NCI-H2196 treated with DMSO at 0.1 percent for 48 hours (cell line): ENCODE data around the gene IL1RAPL1.

Experiments used
- DNase-seq: peaks from one replicate; lab custom pipeline; 2025; ENCODE audit not compliant: unreplicated experiment; lab: John Stamatoyannopoulos, UW

IL1RAPL1 gene

DNA sequence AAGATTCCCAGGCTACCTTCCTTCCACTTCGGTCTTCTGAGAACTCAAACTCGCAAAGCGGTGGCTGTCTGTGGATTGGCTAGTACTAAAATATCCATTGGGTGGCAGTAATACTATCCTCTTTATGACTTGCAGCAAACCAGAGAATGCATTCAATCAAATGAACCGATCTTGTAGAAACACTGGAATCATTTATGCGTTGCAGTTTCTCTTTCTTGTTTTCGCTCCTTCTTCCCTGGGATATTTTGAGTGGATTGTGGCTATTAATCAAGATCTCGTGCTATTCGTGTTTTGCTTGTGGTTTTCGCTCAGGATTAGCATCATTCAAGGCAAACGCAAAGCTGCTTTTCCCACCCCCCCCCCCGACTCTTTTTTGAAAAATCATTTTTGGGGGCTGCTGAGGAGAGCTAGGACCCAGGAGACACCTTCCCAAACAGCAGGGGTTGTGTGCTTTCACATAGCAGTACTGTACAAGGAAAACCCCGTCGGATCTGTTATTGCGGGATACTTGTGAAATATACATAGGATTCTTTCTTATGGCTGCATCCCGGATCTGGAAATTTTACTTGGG, at the start of gene IL1RAPL1:
TSS of gene IL1RAPL1 (plus strand) at position 466 of the 571 bp plus-strand sequence.
- no peak for DNase-seq

DNA sequence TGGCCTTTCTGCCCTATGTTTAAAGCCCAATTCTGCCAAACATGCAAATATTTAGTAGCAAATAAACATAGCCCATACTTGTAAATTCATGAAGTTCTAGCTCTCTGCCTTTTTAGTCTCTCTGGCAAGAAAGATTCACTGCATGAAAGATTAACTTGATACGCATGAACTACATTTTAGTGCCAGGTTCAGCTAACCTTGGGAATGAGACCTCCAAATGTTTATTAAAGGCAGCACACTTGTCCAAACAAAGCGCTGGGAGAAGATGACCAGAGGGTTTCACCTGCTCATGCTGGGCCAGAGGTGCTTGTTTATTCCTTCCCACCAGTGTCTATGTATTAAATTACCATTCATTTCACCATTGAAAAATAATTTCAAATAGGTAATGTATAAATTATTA, 44.5 kb upstream of the IL1RAPL1 start:
- DNase-seq: no peak

DNA sequence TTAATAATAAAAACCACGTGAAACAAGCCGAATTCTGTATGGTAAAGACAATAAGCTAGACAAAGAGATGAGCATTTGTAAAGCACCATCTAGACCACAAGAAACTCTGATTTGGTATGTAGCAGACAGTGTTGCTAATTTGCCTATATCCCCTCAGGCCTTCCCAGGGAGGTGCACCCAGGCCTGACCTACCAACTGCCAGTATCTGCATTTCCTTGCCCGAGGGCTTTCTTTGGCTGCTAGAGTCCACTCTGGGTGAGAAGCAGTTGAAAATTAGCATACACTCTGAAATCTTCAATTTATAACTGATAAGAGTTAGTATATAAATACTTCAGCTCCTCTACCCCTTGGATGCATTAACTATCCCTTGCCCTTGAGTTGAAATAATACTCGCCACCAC, 37.4 kb upstream of the IL1RAPL1 start:
- DNase-seq: no peak

DNA sequence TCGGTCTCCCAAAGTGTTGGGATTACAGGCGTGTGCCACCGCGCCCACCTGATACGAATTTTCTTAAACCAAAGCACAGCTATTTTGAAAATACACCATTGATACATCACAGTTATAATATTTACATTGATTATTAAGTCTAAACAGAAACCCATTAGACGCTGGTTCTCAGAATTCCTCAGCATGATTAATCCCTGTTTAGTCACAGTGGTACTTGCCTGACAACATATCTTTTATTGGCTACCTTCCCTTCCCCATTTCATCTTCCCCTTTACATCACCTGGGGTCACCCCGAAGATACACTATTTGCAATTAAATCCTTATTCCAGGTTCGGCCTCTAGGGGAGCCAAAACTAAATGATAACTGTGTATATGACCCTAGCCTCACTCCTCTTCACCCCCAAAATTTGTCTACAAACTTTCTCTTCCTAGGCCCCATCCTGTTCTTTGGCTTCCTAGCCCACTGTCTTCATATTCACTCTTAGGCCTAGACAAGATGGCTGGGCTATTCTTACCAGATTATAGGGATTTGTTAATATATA, 36.8 kb upstream of the IL1RAPL1 start:
- no peak for DNase-seq

DNA sequence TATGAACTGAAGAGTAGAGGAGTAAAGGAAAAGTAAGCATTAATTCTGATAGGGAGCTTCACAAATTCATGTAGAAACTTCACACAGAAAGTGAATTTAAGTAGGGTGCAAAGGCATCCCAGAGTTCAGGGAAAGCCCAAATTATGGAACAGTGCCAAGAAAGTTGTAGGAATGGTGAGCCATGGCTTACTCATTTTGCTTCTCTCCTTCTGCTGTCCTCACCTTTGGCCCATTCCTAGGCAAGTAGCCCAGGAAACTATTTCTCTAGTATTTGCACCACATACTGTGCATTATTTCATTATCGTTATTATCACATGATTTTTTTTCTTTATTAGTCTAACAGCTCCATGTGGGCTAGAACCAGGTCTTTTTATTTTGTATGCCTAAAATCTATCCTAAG, 34.9 kb upstream of the IL1RAPL1 start:
- DNase-seq: no peak

DNA sequence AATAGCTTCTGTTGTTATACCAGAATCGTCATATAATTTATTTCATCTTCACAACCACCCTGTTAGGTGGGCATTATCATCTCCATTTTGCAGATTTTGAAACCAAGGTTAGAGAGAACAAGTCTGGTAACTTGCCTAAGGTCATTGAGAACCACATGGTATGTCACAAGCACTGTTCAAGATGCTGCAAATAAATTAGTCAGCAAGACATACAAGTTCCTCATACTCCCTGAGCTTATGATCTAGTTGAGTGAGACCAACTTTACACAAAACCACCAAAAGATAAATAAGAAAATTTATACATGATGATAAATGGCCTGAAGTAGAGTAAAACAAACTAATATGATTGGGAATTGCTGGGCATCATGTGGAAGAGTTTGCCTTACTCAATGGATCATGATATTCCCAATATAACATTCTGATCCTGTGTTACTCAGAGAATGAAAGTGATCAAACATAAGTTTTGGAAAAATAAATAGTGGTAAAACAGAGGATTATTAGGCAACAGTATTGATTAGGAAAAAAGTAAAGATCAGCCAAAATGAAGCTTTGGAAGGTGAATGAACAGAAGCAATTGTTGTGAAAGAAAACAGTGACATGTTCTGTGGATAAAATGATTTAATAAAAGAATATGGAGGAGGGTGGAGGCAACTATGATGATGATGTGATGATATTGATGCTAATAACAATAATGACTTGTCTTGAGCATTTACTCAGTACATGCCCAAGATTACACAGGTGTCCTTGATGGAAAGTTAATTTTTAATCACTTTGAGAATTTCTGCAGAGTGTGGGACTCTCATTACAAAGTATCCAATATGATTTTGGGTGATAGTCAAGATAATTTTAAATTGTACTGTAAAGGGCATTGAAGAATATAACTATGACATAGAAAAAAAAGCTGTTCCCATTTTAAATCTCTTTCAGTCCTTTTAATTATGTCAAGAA, 34.1 kb upstream of the IL1RAPL1 start:
- DNase-seq: no peak

DNA sequence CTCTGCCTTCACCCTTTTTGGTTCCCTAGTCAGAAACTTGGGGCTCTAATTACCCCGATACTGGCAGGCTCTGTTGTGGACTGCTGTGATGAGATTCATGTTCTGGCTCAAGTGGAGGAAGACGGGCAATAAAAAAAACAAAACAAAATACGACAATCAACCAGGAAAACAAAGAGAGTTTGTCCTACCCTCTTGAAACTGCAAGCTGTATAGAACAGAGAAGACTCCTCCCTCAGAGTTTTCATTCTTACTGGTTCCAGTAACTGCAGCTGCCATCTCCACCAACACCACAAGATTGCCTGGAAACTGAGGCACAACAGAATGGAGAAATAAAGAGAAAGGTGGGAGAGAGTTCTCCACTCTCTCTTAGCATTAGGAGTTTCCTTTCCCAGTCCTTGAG, 11.1 kb upstream of the IL1RAPL1 start:
- DNase-seq: no peak

DNA sequence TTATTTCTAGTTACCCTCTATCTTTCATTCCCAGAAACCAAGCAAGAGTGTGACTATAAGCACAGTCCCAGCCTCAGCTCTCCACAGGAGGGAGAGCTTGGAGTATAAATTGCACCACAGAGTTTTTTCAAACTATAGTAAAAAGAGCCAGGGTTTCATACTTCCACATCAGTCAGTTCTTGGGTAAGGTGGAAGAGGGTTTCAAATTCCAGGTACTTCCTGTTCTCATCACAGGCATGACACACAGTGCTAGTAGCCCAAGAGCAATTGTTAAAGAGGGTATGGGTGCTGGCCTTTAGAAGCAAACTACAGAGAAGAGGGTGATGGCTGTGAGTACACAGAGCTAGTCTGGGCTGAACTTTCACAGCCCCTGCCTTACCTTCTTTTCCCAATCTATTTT, 5.7 kb upstream of the IL1RAPL1 start:
- DNase-seq: no peak

DNA sequence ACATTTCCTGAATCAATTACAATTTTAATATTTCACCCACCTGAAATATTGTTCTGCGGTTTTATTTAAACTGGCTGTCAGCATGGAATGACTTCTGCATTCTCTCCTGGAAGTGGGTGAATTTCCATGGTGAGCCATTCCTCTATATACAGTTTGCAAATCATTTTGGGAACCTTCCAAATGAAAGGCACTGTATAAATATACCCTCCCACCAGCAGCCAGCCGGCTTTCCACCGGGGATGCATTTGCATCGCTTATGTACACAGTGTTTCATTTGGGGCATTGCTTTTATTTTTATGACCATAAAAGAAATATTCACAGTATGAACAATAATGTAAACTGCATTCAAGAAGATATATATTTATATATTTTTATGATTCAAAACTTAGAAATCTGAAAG, 4.7 kb upstream of the IL1RAPL1 start:
- no peak for DNase-seq

DNA sequence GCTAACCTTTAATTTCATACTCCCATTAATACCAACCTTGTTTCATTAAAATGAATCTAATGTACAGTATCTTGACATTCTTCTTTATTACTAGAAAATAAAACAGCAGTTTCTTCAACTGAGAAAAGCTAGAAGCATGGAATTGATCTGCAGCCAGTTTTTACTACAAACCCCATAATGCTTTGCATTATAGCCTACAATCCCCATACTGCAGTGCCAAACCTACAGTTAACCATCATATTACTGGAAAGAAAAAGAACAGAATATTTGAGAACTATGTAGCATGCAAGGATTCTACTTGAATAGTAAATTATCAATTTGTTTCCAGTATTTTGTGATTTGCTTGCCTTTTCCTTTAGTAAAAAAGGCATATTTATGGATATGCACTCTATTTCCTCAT, 3.2 kb upstream of the IL1RAPL1 start:
- DNase-seq: no peak

DNA sequence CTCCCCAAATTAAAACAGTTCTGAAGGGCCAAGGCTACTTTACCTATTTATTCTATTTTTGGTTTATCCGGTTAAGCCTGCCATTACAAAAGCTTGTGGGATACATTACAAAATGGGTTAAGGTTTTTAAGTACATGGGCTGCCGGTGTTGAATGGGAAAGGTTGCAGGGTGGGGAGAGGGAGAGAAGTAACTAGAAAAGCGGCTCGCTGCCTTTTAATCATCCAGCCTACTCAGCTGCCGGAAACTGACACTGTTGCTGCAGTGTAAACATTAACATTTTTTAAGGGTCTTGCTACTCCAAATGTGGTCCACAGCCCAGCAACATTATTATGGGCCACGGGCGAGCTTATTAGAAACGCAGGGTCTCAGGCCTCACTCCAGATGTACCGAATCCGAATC, 1.5 kb upstream of the IL1RAPL1 start:
- DNase-seq: no peak

DNA sequence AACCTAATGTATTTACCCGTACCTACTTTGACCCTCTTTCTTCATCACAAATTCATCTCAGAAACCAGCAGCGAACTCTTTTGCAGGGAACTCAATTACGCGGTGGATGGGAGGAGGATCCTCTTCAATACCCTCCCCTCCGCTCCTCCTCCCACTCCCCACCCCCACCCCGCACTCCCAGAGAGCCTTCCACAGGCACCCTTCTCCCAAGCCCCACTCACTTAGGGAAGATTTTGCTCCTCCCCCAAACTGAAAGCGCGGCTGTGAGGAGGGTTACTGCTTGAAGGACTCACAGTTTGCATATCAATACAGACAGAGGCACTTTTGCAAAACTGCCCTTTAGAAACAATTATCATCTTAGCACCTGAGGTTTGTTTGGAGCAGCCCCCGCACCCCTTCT, 960 bp upstream of the IL1RAPL1 start:
- no peak for DNase-seq

DNA sequence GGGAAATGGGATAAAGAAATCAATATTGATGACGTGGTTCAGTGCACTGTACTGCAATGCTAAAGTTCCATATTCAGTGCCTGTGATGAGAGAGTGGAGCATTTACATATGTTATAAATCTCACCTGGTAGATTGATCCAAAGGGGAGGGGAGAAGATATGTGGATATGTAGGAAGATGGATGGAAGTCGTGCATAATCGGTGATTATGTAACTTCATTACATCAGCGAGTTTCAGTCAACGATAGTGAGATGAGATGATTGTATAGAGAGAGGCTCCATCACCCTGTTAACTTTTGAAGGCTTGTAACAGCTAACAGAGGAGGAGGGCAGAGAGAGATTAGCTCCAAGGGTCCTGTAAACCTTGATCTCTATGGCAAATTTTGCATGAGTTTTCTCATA, 1.8 kb downstream of the IL1RAPL1 start:
- no peak for DNase-seq

DNA sequence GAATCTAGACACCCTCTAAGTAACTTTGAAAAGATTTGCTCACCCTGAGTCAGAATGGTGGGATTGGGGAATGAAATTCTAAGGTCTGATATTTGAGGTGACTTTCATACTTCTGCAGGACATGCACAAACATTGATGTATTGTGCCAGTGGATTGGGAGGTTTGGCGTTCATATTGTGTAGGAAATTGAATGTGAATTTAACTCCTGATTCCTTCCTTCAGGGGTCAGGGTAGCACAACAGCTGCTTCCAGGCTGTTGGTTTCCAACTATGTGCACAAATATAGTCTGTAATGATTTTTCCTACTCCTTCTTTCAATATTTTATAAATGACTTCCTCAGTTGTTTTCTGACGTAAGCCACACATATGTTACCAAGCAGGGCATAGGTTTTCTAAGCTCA, 3.1 kb downstream of the IL1RAPL1 start:
- no peak for DNase-seq

DNA sequence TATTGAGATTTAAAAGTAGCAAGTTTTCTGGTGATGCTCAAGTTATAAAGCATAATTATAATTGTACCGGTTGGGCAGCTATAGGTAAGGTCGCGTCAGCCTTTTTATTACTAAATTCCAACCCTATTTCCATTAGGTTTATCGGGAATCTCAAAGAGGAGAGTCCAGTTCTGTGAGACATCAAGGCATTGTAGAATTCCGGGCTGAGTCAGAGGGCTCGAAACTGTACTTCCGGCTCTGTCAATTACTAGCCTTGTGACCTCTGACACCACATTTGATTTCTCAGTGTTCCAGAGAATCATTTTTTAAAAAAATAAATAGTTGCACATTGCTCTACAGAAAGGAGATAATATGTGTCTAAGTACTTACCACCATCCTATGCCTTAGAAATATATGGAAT, 4.3 kb downstream of the IL1RAPL1 start:
- DNase-seq: no peak

DNA sequence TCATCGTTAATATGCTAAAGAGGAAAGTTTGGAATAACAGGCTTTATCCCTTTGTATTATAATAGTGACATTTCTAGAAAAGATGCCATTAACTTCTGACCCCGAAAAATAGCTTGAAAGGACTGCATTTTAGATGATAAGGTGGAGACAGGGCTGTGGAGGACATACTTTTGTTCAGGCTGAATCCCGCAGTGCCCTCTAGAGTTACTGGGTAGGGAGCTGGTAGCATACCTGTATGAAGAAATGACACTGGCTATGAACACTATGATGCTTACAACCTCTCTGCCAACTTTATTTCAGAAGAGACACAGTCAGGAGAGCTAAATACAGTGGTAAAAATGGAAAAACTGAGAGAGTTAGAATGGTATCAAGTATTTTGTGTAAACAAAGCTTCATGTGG, 8.1 kb downstream of the IL1RAPL1 start:
- DNase-seq: no peak

DNA sequence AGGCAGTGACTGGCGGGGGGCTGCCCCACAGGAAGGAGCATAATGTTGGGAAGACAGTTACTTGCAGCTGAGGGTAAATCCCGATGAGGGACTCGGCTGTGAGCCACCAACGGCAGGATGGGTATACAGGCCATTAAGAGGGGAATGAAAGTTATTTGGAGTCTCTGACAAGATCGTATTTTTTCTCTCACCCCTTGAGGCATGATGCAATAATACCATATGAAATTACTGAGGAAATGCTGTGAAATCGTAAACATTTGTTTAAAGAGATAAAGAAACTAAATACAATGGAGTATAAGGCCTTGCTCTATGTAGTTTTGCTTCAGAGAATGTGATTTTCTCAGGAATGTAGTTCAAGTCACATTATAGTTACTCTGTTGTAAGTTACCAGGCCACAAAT, 12.7 kb downstream of the IL1RAPL1 start:
- DNase-seq: no peak

DNA sequence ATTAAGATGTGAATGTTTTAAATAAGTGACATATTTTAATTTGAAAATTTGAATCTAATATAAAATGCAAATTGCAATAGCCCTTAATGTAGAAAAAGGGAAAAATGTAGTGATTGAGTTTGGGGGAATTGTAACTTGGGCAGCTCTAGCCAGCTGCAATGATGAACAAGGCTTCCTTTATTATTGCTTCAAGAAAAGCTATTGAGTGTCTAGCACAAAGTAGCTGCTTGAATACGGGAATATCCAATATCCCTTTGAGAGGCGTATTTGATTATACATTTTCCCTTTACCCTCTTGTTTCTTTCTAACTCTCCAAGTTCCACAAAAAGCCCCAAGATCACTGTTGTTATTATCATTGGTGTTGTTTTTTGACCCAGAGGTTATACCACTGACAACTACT, 21.8 kb downstream of the IL1RAPL1 start:
- DNase-seq: no peak

DNA sequence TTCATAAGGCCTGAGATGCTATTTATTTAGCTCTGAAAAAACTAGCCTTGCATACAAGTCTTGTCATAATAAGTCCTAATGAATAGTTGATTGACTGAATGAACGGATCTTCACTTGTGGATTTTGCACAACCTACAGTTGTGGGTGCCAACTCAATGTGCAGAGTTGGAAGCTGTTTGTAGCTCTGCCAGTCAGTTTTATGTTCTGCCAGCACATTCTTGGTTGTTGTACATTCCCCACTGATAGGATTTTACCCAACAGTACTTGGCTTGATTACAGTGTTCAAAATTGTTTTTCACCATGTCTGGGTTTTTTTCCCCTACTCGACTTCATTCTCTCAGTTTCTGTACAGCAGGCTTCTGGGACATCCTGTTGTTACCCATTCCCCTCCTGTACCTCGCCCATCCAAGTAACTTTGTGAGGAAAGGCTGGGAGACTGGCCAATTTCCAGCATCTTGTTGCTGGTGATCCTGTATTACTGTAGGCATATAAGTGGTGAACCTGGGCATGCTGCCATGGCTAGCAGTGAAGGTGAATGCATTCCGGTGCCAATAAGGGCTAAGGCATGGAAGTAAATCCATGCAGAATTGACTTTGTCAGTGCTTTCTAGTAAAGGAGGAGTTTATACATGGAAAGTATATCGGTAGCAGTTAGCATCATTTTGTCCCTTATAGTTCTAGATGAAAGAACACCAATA, 22.8 kb downstream of the IL1RAPL1 start:
- DNase-seq: no peak

DNA sequence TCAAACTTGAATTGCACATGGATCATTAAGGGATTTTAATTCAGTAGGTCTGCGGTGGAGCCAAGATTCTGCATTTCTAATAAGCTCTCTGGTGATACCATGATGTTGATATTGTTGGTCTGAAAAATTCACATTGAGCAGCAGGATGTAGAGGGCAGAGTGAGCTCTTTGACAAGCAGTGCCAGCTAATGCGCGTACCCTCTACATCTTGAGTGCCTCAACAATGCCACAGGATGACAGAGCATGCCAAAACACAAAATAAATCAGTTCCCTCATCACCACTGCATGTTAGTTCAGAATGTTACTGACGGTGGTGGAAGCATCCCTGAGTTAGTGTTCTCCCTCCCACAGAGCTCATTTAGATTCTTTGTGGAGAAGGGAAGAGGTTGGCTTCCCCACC, 23.5 kb downstream of the IL1RAPL1 start:
- DNase-seq: no peak

DNA sequence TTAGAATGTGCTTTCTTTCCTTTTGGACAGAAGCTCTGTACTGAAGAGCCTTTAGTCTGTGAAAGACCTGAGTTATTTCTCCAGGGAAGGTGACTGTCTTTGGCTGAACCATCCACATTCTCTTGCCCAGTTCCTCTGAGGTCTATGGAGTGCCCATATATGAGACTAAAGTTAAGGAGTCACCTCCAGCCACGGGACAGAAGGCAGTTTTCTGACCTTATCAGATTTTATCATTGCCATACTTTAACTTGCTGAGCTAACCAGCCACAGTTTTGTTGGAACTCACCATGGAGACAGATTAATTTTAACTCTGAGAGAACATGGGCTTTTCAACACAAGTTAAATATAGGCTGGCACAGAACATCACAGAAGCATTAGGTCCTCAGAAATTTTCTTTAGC, 26.3 kb downstream of the IL1RAPL1 start:
- no peak for DNase-seq

DNA sequence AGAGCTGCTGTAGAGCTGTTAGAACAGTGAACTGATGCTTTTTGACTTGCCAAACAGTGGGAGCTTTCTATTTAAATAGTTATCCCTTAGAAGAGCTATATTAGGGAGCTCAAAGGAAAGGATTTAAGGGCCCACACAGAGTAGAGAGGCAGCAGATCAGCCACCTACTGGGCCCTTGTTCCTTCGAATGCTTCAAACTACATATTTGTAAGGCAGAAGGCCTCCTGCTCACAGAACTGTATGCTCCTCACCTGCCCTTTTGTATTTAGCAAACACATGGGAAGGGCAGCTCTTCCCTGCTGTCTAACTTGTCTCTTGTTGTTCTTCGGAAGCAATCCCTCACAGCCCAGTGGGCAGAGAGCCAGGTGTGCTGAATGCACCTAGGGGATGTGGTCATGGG, 38.0 kb downstream of the IL1RAPL1 start:
- DNase-seq: no peak
